Retina (tissue), 1 donor: ENCODE results near the gene CDC6.

ENCODE experiments used
- DNase-seq: peaks from one replicate; pipeline ENCODE4 v3.0.0-alpha.2; 2016

Gene CDC6, protein sequence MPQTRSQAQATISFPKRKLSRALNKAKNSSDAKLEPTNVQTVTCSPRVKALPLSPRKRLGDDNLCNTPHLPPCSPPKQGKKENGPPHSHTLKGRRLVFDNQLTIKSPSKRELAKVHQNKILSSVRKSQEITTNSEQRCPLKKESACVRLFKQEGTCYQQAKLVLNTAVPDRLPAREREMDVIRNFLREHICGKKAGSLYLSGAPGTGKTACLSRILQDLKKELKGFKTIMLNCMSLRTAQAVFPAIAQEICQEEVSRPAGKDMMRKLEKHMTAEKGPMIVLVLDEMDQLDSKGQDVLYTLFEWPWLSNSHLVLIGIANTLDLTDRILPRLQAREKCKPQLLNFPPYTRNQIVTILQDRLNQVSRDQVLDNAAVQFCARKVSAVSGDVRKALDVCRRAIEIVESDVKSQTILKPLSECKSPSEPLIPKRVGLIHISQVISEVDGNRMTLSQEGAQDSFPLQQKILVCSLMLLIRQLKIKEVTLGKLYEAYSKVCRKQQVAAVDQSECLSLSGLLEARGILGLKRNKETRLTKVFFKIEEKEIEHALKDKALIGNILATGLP

DNA sequence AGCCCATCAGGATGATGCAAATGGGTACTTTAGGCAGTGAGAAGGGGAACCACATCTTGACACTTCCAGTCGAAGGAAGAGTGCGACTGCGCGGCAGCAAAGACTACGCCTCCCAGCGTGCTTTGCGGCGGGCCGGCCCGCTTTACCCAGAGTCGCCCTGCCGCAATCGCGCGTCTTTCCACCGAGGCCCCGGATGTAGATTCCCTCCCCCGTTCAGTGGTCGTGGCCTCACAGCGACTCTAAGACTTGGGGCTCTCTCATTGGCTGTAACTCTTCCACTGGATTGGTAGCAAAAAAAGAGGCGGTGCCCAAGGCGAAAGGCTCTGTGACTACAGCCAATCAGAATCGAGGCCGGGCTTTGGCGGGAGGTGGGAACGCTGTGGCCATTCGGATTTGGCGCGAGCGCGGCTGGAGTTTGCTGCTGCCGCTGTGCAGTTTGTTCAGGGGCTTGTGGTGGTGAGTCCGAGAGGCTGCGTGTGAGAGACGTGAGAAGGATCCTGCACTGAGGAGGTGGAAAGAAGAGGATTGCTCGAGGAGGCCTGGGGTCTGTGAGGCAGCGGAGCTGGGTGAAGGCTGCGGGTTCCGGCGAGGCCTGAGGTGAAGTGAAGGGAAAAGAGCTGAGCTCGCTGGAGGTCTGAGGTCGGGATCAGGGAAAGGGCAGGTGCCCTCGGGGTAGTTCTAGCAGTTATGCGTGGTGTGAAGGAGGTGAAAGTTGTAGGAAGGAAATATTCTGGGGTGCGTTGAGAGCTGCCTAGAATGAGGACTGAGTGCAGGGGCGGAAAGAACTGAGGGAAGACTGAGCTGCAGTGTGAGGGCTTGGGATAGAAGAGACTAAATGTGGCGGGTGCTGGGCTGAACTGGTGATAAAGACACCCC is at the start of gene CDC6:
CDC6 (plus strand) TSS at position 386 of the 876 bp plus-strand sequence. CDS start 1,542 bp downstream, outside the sequence.
- DNase-seq = peak; percentile 96

DNA sequence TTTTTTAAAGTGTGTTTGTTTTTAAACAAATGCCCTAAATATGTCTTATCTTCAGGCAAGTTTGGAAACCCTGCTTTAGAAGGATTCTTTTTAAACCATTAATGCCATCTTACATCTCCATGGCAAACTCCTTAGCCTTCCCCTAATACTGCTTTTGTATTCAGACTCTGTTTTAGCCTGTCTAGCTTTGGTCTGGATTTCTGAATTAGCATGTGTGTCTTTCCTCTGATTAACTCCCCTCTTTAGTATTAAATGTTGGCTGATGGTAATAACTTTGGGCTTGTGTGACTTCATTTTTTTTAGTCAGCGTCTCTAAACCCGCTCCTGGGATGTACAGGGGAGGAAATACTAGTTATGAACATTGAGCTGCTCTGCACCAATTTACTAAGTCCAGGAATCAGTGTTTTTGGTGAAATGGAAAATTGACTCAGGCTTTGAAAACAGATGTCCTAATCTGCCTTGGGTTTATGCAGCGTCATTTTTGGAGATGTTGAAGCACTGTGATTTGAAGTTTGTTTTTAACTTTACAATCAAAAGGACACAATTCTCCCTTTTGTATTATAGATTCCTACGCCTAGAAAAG is 46.3 kb upstream of the CDC6 start:
- no peak for DNase-seq

DNA sequence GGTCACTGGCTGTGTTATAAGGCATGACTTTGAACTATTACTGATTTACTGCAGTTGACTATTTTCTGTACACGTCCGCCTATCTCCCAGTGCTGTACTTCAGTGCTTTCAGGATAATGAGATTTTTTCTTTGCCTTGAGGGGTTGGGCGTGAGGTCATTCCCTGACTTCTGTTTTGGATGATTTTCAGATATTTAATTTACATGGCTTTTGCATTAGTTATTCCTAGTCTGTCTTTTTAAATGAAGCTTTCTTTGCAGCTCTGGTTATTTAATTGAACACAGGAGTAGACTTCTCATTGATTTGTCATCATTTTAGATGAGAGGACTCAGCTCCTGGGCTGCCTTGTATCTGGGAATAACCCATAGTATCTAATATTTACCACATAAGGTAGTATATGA is 44.9 kb upstream of the CDC6 start:
- DNase-seq = no peak

DNA sequence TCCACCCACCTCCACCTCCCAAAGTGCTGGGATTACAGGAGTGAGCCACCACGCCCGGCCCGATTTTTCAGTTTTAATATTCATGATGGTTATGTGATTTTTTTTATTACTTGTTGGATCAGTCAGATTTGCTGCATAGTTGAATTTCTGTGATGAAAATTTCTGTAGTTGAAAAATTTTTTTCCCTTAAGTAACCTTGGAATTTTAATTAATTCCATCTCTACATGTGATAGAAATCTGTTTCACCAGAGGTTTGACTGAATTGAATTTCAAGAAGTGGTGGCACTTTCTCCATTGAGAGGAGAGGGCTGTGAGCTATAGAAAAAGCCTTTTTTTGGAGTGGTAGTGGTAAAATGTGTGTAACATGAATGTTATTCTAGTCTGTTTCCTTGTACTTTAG is 43.9 kb upstream of the CDC6 start:
- DNase-seq = no peak

DNA sequence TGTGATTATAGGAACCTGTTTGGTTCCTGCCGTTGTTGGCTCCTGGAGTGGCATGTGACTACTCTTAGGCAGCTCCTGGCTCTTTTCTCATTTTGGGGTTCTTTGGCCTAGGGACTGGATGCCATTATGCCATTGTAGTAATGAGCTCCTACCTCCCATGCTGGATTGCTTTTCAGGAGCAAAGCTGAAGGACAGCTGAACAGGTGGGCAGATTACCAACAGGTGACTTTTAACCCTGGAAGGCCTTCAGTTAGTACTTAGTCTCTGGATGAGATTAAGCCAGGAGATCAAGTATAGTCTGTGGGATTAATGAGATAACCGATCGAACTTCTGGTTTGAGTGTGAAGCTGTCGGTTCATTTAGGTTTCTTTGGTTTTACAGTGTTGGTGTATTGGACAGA is 43.4 kb upstream of the CDC6 start:
- DNase-seq = no peak

DNA sequence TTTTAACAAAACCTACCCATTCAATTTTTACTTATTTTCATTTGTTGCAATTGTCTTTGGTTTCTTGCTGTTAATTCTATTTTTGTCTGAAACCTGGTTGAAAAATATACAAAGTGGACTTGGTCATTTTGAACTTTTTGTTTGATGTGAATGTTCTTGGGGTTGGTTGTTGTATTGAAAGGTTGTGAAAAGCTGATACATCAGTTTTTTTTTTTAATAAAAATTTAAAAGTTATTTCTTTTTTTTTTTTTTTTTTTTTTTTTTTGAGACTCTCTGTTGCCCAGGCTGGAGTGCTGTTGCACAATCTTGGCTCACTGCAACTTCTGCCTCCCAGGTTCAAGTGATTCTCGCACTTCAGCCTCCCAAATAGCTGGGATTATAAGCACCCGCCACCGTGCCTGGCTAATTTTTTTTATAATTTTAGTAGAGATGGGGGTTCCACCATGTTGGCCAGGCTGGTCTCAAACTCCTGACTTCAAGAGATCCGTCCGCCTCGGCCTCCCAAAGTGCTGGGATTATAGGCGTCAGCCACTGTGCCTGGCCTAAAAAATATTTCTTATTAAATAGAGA is 39.7 kb upstream of the CDC6 start:
- DNase-seq = no peak

DNA sequence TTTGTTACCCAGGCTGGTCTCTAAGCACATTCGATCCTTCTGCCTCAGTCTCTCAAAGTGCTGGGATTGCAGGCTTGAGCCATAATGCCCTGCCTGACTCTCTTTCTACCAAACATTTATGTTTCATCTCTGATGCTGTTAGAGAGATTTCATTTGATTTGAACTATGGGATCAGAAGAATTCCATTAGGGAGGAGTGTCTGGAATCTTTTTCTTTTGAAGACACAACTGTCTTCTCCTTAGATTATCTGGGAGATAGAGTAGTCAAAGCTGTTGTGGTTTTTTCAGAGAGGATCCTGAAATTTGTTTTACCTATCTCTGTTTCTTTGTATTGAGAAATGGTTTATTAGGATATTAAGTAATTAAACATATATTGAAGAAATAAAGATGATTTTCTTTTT is 39.2 kb upstream of the CDC6 start:
- DNase-seq = no peak

DNA sequence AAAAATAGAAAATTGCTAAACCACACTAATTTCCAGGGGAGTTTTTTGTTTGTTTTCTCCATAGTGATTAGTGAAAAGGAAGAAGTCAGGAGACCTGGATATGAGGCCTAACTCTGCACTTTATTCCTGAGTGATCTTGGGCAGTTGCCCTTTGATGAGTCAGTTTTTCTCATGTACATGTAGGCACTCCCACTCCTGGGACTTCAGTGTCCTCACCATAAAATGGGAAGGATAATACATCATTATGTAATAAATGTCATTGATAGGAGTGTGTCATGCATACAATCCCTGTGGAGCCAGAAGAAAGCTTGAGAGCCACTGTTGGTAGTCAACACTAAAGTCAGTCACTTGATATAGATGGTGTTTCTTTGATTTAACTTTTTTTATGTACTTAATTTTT is 36.1 kb upstream of the CDC6 start:
- no peak for DNase-seq

DNA sequence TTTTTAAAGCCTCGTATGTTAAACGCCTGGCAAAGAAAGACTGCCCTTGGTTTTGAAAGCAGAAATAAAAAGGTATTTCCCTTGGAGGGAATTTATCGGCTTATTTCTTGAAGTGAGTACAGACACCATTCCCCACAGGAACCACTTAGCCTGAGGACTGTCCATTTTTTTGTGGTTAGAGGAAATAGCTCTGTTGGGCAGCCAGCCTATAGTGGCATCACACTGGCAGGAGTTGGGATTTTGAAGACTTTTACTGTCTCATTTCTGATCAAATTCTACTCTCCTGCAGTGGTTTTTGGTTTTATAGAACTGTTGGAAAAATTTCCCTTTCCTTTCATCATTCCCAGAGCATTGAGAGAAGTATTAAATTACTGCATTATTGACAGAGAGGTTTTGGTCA is 34.1 kb upstream of the CDC6 start:
- peak; percentile 1 for DNase-seq

DNA sequence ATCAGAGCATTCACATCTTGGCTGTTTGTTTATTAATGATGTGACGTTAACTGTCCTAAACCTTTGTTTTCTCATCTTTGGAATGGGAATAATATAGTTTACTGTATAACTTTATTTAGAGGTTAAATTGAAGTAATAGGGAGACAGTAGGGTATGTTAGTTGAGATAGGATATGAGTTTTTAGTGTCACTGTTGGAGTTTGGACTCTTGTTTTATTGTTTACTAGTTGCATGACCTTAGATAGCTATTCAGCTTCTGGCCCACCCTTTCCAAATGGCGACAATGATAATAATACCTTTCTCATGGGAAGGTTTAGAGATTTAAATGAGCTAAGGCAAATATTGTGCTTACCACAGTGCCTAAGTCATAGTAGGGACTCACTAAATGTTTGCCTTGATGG is 28.2 kb upstream of the CDC6 start:
- no peak for DNase-seq

DNA sequence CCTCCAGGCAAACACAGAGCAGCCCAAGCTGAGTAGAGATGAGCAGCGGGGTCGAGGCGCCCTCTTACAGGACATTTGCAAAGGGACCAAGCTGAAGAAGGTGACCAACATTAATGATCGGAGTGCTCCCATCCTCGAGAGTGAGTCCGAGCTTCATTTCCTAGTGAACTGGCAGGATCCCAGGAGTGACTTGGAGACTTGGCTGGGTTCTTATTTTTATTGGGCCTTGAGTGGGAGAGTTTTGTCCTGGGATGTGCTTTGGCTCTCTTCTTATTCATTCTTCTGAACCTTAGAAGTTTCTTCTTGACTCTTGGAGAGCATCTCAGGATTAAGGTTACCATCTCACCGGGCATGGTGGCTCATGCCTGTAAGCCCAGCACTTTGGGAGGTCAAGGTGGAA is 27.2 kb upstream of the CDC6 start:
- no peak for DNase-seq

DNA sequence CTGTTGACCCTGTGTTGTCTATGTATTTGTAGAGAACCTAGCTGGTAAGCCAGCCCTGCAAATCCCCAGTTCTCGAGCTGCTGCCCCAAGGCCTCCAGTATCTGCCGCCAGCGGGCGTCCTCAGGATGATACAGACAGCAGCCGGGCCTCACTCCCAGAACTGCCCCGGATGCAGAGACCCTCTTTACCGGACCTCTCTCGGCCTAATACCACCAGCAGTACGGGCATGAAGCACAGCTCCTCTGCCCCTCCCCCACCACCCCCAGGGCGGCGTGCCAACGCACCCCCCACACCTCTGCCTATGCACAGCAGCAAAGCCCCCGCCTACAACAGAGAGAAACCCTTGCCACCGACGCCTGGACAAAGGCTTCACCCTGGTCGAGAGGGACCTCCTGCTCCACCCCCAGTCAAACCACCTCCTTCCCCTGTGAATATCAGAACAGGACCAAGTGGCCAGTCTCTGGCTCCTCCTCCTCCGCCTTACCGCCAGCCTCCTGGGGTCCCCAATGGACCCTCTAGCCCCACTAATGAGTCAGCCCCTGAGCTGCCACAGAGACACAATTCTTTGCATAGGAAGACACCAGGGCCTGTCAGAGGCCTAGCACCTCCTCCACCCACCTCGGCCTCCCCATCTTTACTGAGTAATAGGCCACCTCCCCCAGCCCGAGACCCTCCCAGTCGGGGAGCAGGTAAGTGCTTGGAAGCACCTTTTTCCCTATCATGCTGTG is 23.1 kb upstream of the CDC6 start:
- DNase-seq = no peak

DNA sequence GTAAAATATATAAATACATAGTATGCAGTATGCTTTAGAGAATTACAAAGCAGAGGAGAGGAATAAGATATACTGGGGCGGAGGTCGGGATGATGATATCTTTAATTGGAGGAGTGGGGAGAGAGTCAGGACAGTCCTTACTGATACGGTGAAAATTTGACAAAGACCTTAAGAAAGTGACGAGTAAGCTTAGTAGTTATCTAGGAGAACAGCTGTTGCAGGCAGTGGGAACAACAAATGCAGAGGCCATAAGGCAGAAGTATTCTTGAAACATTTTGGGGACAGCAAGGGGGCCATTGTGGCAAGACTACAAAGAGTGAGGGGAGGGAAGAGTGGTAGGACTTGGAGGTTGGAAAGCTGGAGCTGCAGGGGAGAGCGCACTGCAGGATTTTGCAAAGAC is 22.3 kb upstream of the CDC6 start:
- no peak for DNase-seq

DNA sequence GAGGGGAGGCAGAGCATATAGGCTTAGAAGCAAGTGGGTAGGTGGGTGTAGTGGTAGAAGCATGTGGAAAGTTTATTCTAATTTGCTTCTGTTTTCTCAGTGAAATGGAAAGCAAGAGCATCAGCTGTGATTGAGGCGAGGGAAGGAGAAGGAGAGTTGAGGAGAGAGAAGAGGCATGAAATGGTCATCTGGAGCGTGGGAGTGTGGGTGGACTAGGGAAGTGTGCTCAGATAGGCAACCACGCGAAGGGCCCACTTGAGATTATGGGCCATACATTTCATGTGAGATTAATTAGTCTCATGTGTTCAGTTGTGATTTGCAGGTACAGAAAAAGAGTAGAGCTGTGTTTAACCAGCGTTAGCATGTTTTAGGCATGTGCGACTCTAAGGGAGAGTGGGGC is 20.8 kb upstream of the CDC6 start:
- DNase-seq = no peak

DNA sequence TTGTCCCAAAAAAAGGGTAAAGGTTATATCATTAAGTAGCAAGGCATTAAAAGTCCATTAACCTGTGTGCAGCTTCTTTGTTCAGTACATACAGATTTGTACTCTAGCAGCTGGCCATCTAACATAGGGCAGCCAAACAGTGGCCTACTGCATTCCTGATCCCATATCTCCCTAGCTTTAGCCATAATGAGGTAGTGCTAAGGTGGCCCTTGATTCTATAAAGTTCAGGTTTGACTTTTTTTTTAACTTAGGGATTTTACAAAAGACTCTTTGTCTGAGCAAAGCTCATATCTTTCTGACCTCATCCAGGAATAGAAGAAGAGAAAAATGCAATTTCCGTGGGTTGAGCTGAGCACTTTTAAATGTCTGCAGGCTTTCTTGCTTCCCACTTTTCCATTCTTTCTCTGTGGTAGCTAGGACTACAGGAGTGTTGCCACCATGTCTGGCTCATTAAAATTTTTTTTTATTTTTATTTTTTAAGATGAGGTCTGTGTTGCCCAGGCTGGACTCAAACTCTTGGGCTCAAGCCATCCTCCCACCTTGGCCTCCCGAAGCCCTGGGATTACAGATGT is 19.5 kb upstream of the CDC6 start:
- DNase-seq = no peak

DNA sequence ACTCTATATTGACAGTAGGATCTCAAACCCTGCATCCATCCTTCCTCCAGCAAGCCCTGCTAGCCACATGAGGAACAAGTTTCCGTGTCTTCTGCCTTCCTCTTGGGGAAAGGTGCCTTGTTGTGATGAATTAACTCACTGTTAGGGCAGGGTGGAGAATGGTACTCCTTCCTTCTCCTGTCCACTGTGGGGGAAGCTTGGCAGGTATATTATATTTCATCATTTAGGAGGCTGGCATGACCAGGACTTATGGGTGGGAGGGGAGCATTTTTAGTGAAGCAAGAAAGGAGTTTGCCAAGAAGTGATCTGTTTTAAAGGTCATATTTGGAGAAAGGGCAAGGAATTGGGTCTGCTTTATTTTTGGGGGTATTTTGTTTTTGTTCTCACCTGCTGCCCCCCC is 9.3 kb upstream of the CDC6 start:
- DNase-seq = no peak

DNA sequence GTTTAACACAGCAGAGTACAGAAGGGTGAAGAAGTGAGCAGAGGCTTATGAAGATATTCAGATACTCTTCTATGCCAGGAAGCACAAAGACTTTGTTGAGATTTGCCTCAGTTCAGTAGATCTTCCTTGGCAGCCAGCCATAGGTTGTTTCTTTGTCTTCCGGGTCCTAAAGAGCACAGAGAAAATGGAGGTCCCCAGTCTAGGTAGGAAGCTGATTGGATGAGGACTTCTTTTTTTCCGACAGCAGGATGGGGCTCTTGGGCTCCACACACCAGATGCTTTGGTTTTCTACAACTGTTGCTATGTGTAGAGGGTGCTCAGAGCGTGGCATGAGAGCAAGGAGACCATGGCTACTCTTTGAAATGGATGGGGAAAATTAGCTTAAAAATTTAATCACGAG is 8.3 kb upstream of the CDC6 start:
- DNase-seq = no peak

DNA sequence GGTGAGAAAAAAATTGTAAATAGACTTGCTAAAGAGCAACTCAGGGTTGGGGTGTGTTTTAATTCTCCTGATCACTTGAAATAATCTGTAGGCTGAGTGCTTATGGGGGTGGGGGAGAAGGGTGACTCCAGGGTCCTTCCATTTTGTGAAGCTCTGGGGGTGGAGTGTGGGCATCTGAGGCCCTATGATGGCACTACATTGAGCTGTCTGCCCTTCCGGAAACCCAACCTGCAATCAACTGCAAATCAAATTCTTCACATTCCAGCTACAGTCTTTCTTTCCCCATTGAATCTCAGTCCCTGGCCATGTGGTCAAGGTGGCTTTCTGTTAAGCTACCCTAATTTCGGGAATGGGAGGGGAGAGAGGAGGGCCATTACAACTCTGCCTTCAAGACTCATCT is 6.0 kb upstream of the CDC6 start:
- DNase-seq = no peak

DNA sequence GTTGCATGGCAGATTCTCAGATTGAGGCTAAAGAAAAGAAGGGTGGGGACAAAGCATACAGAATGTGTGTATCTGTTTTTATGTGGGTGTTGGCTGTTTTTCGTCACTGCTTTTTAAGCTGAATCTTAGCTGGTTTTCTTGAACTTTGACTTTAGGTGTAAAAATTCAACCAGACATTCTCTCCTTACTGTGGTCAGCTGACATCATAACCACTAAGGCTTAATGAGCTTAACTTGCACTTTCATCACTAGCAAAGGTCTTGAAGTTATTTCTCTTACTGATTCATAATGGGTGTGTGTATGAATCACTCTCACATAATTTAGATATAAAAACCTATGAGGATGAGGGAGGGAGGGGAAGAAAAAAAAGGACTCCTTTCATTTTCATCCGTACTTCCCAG is 4.0 kb upstream of the CDC6 start:
- DNase-seq = no peak

DNA sequence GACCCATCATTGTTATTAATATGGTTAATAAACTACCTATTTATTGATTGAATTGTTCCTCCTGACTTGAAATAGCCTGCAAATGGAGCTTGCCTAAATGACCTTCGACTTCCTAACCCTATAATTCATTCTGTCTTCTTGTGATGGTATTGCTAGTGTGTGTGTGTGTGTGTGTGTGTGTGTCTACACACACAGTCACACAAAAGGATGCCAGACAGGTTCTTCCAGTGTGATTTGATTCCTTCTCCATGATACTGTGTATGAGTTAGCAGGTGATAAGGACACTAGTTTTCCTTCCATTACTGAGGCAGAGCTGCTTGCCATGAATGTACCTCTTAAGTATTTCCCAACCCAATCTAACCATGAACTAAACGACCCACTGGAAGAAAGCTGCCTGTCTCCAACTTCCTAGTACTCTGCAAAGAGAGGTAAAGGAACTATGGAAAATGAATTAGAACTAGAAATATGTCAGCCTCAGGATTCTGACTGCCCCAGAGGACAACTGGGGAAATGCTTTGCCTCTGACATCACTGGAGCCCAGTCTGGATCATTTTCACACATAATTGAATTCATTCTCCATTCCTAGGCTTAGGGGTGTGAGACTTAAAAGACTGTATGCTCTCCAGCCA is 3.5 kb upstream of the CDC6 start:
- DNase-seq = no peak

DNA sequence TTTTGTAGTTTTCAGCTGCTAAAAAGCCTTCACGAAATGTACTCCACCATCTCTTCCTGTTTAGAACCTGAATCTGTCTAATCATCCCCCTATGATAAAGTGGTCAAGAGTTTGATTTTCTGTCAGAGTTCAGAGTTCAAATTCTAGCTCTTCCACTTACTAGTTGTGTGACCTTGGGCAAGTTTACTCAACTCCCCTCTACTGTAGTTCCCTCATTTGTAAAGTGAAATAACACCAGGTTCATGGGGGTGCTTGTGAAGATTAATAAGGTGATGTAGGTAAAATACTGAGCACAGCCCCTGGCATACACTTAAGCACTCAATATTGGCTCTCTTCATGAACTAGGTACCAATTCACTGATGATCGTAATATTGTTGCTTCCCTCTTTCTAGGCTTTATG is 1.2 kb upstream of the CDC6 start:
- DNase-seq = no peak

DNA sequence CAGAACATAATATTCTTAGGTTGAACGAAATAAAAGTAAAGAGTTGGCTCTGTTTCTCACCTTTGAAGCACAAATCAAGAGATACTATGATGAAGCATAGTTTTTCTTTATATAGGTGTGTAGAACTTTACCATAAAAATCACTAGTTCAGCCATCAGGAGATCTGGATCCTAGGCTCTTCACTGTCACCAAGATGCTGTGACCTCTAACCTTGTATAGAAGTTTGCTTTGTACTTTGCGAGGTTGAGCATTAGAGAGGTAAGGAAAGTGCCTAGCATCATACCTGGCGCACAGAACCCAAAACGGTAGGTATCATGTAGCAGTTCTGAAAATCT is 553 bp upstream of the CDC6 start:
- DNase-seq = no peak
